Breast epithelium (tissue), 4 donors: ENCODE measurements around the gene BMAL1. TPM values are rescaled to one million over a fixed set of nuclear protein-coding genes. Genes with fewer than 3 reads are reported as not detected.
"Not testable (repeated sequence)": the region's sequence is repeated elsewhere in the genome, so short reads cannot be mapped to it uniquely, and the experiment has no call there.

ENCODE experiments used
- DNase-seq, 2 donors: peaks; one replicate each; pipeline ENCODE4 v3.0.0-alpha.2; 2019; ENCODE audit warnings: low spot score in 2 of 2
- H3K27ac ChIP-seq, 2 donors: fragments of 200-600 bp; sonication (generic) in 1 of 2; one replicate each; pipeline ENCODE4 v1.5.1; 2016 to 2019; ENCODE audit warnings: mild to moderate bottlenecking in 1 of 2
- H3K27me3 ChIP-seq, 2 donors: fragments of 200-600 bp; sonication (generic) in 1 of 2; one replicate each; pipeline versions ENCODE4 v1.5.1 to v1.6.0; 2017 to 2019; ENCODE audit warnings: control low read depth in 1 of 2, mild to moderate bottlenecking in 1 of 2
- H3K36me3 ChIP-seq: fragments of 200-600 bp; one replicate; pipeline ENCODE4 v1.5.1; 2019
- H3K4me1 ChIP-seq, 2 donors: fragments of 200-600 bp; sonication (generic); one replicate each; pipeline ENCODE4 v1.5.1; 2016 to 2019; ENCODE audit warnings: control low read depth in 1 of 2
- H3K4me3 ChIP-seq, 3 donors: fragments of 200-600 bp; sonication (generic); 1 replicate in 2 of 3; 2 replicates in 1 of 3; pipeline ENCODE4 v1.5.1; 2016 to 2019; ENCODE audit warnings: mild to moderate bottlenecking in 3 of 3, moderate library complexity in 2 of 3
- H3K9me3 ChIP-seq, 2 donors: fragments of 200-600 bp; sonication (generic) in 1 of 2; one replicate each; pipeline ENCODE4 v1.5.1; 2016 to 2019; ENCODE audit warnings: control low read depth in 1 of 2
- CTCF ChIP-seq, 3 donors: fragments of 450-650 bp; IDR thresholded peaks; one replicate each; pipeline ENCODE4 v1.5.1; 2016 to 2017; ENCODE audit warnings: antibody characterized with exemption in 3 of 3, mild to moderate bottlenecking in 3 of 3, moderate library complexity in 3 of 3
- POLR2A ChIP-seq: fragments of 450-650 bp; IDR thresholded peaks from one replicate; pipeline ENCODE4 v1.6.1; 2016; ENCODE audit warnings: antibody characterized with exemption, mild to moderate bottlenecking, moderate library complexity
- POLR2AphosphoS5 ChIP-seq, 3 donors: sonication (generic); formaldehyde crosslinking; IDR thresholded peaks; one replicate each; pipeline ENCODE4 v1.6.1; 2017; ENCODE audit warnings: antibody characterized with exemption in 3 of 3
- intact Hi-C: fragments of 100-400 bp; cut with DNase I; formaldehyde crosslinking; loops from one replicate; pipeline ENCODE4 v1.15.1; 2023; ENCODE audit warnings: low total_unique reads
- total RNA-seq, 3 donors: library from RNA; depleted of rRNA; stranded (reverse); fragments of >200 nt; gene quantifications; one replicate each; pipeline ENCODE4 v1.1.0, GENCODE V29; 2016

The BMAL1 gene
- total RNA-seq, 3 donors from 2014 or later, result 42.0 to 57.5 (median 48.8) TPM

DNA sequence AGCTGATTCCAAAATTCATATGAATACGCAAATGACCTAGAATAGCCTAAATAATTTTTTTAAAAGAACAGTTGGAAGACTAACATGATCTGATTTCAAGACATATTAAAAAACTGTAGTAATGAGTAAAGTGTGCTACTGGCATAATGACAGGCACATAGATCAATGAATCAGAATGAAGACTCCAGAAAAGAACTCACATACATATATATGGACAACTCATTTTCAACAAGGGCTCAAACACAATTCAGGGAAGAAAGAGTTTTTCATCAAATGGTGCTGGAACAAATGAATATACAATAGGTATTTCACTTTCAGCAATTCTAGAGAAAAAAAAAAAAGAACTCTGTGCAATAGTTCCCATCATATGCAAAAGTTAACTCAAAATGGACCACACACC lies 151.7 kb downstream of the BMAL1 start:
- H3K27me3 ChIP-seq, result no peaks in the 10 kb centered on the region
- H3K4me1 ChIP-seq, result no peaks in the 10 kb centered on the region
- H3K36me3 ChIP-seq, result no peaks in the 10 kb centered on the region
- intact Hi-C loops, result no loop called here
- no peak overlapping the region for H3K27ac ChIP-seq
- DNase-seq, result no peak
- H3K4me3 ChIP-seq, result no peak overlapping the region
- H3K9me3 ChIP-seq, result peaks cover 0 to 15% of the 10 kb centered on the region in 2 donors
- TF ChIP-seq POLR2A, result no peak
- TF ChIP-seq POLR2AphosphoS5 (IDR thresholded peaks at IDR 0.05), result no peak
- no peak for TF ChIP-seq CTCF (IDR thresholded peaks at IDR 0.05)

DNA sequence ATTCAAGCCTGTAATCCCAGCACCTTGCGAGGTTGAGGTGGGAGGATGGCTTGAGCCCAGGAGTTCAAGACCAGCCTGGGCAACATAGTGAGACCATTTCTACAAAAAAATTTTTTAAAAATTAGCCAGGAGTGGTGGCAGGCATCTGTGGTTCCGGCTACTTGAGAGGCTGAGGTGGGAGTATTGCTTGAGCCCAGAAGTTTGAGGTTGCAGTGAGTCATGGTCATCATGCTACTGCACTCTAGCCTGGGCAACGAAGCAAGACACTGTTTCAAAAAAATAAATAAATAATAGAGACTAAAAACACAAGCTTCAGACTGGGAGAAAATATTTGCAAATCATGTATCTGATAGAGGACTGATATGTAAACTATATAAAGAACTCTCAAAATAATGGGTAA lies 152.2 kb downstream of the BMAL1 start:
- H3K4me3 ChIP-seq, result no peak overlapping the region
- no peaks in the 10 kb centered on the region for H3K36me3 ChIP-seq
- peaks cover 0 to 15% of the 10 kb centered on the region in 2 donors for H3K9me3 ChIP-seq
- H3K4me1 ChIP-seq, result no peaks in the 10 kb centered on the region
- DNase-seq, result no peak
- no peaks in the 10 kb centered on the region for H3K27me3 ChIP-seq
- intact Hi-C loops, result no loop called here
- no peak overlapping the region for H3K27ac ChIP-seq
- TF ChIP-seq CTCF (IDR thresholded peaks at IDR 0.05) (no peak), POLR2A (no peak), POLR2AphosphoS5 (IDR thresholded peaks at IDR 0.05) (no peak)

GRCh38 chr11:13433437-13433836 lies 155.8 kb downstream of the BMAL1 start:
- Histone ChIP-seq H3K4me3 (no peak overlapping the region), H3K27ac (no peak overlapping the region), H3K4me1 (no peaks in the 10 kb centered on the region), H3K27me3 (no peaks in the 10 kb centered on the region), H3K36me3 (no peaks in the 10 kb centered on the region), H3K9me3 (peaks cover 0 to 3% of the 10 kb centered on the region in 2 donors)
- no peak for TF ChIP-seq CTCF (IDR thresholded peaks at IDR 0.05)
- no peak for TF ChIP-seq POLR2AphosphoS5 (IDR thresholded peaks at IDR 0.05)
- TF ChIP-seq POLR2A, result no peak
- intact Hi-C loops, result no loop called here
- no peak for DNase-seq

GRCh38 chr11:13434247-13435205 lies 156.9 kb downstream of the BMAL1 start:
- Histone ChIP-seq H3K27me3 (no peaks in the 10 kb centered on the region), H3K4me1 (no peaks in the 10 kb centered on the region), H3K9me3 (no peaks in the 10 kb centered on the region), H3K36me3 (no peaks in the 10 kb centered on the region), H3K27ac (no peak overlapping the region), H3K4me3 (no peak overlapping the region)
- intact Hi-C loops, result no loop called here
- no peak for DNase-seq
- TF ChIP-seq POLR2A (no peak), POLR2AphosphoS5 (IDR thresholded peaks at IDR 0.05) (no peak), CTCF (IDR thresholded peaks at IDR 0.05) (no peak)

DNA sequence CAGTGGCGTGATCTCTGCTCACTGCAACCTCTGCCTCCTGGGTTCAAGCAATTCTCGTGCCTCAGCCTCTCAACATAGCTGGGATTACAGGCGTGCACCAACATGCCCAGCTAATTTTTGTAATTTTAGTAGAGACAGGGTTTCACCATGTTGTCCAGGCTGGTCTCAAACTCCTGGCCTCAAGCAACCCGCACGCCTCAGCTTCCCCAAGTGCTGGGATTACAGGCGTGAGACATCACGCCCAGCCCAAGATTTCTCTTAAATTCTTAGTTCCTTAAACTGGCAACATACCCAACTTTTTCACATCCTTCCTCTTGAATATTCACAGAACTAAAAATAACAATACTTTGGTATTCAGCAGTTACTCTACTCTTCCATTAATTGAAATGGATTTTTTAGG lies 159.2 kb downstream of the BMAL1 start:
- not testable (repeated sequence) for H3K27me3 ChIP-seq

More for the DNA sequence above, 159.2 kb downstream of the BMAL1 start:
- H3K36me3 ChIP-seq, H3K4me3 ChIP-seq, intact Hi-C loops, H3K27ac ChIP-seq, DNase-seq, H3K9me3 ChIP-seq, H3K4me1 ChIP-seq: not testable (repeated sequence)

Other genes with a start within 250 kb of the BMAL1 start
- gene BTBD10, start 185.4 kb downstream of the BMAL1 start, total RNA-seq, result 10 to 100 TPM; 29.3 to 40.4 (median 32.1) TPM
- gene PTH, start 218.2 kb downstream of the BMAL1 start, total RNA-seq, result not detected